Endothelial cell of hepatic sinusoid (primary cell): ENCODE results near the gene MCF2L2.

Source experiments
- in situ Hi-C: cut with HindIII; loops from 2 replicates; pipeline ENCODE4 v1.10.0; 2017; ENCODE audit warnings: low sequenced_read_pairs

MCF2L2 gene

DNA sequence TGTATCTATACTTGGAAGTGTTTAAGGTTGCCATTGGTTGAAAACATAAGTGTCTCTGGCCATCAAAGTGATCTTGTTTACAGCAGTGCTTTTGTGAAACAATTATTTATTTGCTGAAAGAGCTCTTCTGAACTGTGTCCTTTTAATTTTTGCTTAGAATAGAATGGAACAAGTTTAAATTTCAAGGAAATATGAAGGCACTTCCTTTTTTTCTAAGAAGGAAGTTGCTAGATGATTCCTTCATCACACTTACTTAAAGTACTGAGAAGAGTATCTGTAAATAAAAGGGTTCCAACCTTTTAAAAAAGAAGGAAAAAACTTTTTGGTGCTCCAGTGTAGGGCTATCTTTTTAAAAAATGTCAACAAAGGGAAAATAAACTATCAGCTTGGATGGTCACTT lies 155.6 kb downstream of the MCF2L2 start:
- in situ Hi-C loops, result no loop called here

DNA sequence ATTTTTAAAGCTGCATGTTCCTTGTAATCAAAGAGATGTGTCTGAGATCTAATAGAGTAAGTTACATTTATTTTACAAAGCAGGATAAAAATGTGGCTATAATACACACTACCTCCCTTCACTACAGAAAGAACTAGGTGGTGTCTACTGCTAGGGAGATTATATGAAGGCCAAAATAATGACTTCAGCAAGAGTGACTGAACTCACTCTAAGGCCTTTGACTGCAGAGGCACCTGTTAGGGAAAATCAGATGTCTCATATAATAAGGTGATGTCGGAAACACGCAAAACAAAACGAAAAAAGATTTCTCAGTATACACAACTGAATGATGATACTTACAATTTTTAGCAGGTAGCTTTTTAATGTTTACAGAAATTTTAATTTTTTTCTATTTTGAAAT lies 156.3 kb downstream of the MCF2L2 start:
- in situ Hi-C loops, result no loop called here

DNA sequence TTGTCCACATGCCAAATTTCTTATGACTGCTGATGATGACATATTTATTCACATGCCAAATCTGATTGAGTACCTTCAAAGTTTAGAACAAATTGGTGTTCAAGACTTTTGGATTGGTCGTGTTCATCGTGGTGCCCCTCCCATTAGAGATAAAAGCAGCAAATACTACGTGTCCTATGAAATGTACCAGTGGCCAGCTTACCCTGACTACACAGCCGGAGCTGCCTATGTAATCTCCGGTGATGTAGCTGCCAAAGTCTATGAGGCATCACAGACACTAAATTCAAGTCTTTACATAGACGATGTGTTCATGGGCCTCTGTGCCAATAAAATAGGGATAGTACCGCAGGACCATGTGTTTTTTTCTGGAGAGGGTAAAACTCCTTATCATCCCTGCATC lies 158.1 kb downstream of the MCF2L2 start:
- in situ Hi-C loops, result no loop called here

DNA sequence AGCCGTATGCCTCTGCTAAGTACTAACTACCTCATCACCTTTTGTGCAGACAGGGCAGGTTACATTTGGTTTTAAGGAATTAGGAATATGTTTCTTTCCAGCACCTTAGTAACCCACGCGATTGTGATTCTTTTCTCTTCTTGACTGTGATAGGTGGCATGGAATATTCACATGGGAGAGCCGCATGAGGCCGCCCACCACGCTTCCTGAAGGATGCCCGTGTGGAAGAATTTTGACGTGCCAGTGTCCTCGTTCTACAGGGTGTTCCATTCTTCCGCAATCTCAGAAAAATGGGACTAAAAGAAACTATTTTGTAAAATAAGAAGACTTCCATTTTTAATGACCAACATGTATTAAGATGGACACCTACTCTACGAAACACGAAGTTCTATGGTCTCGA lies 159.1 kb downstream of the MCF2L2 start:
- in situ Hi-C loops, result loop anchor here (5.0 kb wide), 1 partner anchor 33 kb away; no protein-coding TSS in a partner anchor

GRCh38 chr3:183268366-183268765 lies 160.1 kb downstream of the MCF2L2 start:
- in situ Hi-C loops, result loop anchor here (5.0 kb wide), 1 partner anchor 34 kb away; no protein-coding TSS in a partner anchor

- in situ Hi-C loops, result loop anchor here (5.0 kb wide), 1 partner anchor 35 kb away; no protein-coding TSS in a partner anchor
These were observed 161.3 kb downstream of the MCF2L2 start for GRCh38 chr3:183267140-183267539.

DNA sequence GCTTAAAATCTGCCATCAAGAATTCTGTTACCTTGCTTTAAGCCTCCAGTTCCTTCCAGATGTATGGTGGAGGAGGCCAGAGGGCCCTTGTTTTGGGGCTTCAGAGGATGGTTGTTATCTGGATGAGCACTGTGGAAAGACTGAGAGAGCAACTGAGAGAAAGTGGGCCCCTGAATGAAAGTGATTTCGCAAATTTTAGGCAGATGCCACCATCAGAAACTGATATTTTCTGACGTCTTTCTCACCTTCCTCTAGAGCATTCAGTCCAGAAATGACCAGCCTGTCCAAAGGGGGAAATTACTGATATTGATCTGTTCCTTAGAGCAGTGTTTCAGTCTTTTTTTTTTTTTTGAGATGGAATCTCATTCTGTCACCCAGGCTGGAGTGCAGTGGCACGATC lies 162.0 kb downstream of the MCF2L2 start:
- in situ Hi-C loops, result loop anchor here (5.0 kb wide), 1 partner anchor 36 kb away; no protein-coding TSS in a partner anchor

DNA sequence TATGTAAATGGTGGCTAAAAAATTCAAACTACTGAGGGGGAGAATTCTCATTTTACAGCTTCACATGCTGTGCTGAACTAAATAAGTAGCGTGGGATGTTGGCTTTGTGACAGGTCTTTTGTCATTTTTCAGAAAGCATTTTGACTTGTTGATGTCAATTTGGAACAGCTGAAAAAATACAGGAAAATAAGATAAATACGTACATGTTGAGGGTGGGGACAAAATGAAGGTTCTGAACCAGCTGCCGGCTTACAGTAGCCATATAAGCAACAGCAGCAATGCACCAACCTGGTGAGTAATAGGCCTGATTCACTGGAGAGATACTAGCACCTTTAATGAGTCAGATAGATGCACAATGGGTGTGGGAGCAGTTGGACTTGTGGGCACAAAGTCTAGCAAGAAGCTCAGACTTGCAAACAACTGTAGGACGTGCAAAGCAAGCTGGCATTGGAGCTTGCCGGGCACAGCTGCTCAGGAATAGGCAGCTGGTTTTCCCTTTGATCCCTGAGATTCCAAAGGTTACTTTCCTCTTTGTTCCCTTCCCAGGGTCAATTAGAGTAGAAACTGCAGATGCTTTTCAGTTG lies 162.5 kb downstream of the MCF2L2 start:
- in situ Hi-C loops, result loop anchor here (5.0 kb wide), 1 partner anchor 36 kb away; no protein-coding TSS in a partner anchor

DNA sequence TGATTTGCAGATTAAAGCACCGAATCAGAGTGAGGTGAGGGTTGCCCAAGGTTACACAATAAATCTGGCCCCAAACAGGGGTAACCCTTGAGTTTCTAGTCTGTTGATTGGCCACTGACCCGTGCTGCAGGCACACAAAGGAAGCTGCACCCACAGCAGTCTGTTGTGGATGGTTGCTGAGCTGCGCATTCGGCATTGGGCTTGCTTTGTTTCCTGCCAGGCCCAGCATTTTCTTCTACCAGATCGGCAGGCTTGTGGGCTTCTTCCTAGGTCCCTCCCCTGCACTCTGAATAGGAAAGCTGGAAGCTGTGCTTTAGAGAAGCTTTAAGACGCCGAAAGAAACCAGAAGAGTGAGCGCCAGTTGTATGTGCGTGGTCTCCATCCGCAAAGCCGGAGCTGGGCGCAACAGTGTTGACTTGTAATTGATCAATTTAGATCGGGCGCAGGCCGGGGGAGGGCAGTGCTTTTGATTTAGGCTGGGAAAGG lies 163.2 kb downstream of the MCF2L2 start:
- in situ Hi-C loops, result loop anchor here (5.0 kb wide), 1 partner anchor 37 kb away; no protein-coding TSS in a partner anchor

GRCh38 chr3:183264268-183264667 lies 164.2 kb downstream of the MCF2L2 start:
- in situ Hi-C loops, result no loop called here

- in situ Hi-C loops, result no loop called here
These were observed 165.5 kb downstream of the MCF2L2 start for GRCh38 chr3:183262875-183263378.

GRCh38 chr3:183261151-183261724 lies 167.2 kb downstream of the MCF2L2 start:
- in situ Hi-C loops, result no loop called here

DNA sequence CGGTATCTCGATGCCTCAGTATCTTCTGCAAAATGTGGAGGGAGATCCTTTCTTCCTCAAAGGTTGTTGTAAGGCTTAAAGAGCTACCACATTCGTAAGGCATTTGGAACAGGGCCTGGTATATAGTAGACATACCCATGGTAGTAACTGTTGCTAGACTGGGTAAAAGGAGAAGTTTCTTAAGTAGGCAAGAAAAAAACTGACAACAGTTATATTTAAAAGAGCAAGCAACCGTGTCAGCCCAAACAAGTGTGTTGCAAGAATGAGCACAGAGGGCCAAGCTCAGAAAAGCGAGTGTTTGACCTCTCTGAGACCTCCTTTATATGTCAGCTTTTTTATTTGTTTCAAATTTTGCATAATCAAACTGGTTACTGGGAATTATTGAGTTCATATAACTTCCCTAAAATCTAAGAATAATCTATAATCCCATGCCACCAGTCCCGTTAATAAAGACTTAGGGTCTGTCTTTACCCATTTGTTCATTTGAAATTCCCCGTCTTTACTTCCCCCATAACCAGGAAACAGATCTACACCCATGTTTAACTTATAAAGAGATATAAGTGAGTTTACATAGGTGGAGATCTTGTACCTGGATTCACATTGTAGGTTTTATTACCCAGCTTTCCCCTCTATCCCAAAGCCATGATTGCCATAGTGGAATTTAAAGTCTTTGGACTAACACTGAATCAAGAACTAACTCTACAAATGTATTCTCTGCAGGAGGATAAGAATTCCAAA lies 168.1 kb downstream of the MCF2L2 start:
- in situ Hi-C loops, result no loop called here

DNA sequence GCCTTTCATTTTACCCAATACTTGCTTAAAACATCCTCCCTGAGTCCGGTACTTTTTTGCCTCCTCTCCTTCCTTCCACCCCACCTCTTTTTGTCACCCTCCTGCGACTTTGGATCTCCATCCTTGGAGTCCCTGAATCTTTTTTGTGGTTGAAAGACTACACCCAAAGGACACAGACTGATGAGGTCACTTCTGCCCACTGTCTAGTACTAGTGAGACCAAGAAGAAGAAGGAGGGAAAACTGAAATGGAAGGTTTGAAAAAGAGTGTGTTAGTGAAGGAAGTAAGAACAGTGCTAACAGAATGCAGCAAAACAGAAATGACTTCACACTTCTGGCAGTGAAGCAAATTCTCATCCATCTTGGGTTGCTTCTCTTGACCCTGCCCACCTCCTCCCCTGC lies 168.8 kb downstream of the MCF2L2 start:
- in situ Hi-C loops, result no loop called here

DNA sequence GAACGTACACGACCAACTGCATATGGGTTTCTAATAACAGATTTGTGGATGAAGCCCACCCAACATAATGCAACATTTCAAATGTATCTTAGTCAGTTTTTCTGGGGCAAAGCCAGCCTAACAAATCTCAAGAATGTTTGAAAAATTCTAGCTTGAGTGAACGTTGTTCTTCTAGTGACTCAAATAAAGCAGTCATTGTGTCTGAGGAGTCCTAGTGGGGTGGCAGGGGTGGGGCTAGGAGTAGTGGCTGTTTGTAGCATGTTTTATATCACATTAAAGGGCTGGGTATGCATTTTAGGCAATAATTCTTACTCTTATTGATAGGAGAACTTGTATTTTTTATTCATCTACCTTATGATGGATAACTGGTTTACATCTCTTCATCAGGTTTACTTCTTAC lies 169.3 kb downstream of the MCF2L2 start:
- in situ Hi-C loops, result no loop called here

DNA sequence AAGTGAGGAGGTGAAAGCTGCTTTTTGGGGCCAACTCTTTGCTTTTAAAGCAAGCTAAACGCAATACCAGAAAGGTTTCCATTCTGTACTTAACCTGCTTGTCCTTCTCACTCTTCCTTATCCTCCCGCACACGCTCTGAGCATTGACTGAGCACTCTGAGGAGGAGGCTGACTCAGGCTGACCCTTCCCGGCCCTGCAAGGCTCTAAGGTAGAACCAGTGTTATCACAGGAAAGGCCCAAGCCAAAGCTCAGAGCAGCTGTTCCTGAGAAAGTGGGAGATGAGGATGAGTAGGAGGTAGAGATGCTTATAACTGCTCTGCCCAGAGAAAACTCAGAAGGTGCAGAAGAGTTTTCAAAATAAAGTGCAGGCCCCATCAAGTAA lies 173.1 kb downstream of the MCF2L2 start:
- in situ Hi-C loops, result no loop called here

DNA sequence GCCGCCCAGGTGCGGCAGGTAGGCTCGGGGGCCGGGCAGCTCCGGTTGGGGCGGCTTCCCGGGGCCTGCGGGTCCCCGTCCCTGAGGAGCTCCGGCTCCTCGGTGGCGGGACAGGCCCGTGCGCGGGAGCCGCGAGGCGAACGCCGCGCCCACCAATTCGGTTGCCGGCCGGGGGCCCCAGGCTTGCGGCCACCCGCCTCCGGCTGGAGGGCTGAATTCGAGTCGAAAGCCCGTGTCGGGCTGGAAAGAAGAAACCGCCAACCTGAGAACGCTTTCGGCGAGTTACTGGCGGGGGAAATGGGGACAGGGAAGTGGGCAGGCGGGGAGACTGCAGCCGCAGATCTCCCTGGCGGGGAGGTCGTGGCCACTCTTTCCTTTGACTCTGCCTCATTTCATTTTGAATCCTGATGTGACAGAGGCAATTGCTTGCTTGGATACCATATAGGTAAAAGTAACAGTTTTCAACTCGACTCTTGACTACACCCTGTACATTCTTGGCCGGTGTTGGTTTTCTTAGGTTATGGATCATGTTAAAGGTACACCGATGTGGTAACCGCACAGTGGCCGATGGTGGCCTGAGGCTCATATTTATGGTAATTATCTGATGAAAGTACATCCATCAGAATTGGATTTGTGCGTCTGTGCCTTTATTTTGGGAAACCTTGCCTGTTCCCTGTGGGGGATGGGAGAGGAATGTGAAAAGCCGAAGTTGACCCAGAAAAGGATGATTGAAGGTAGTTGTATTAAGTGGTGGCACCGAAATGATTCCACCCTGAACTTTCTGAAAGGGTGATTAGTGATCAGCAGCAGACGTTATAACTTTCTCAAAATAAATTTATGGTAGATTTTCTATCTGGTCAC lies 173.7 kb downstream of the MCF2L2 start:
- in situ Hi-C loops, result no loop called here

GRCh38 chr3:183253528-183254486 lies 174.6 kb downstream of the MCF2L2 start:
- in situ Hi-C loops, result no loop called here

- in situ Hi-C loops, result no loop called here
These were observed 175.4 kb downstream of the MCF2L2 start, which contains the start of gene B3GNT5 for GRCh38 chr3:183252973-183253527. Gene B3GNT5, plus strand, starts transcription at chr3:183253253. Its CDS starts 16,546 bp downstream, at chr3:183269799.
